ENCODE measurements around the gene SPTLC2. TPM values are rescaled to one million over a fixed set of nuclear protein-coding genes. Genes with fewer than 3 reads are reported as not detected.
"Not testable (repeated sequence)": the region's sequence is repeated elsewhere in the genome, so short reads cannot be mapped to it uniquely, and the experiment has no call there.

Gene SPTLC2
- total RNA-seq, 2 donors from 2014 or later: 4.9 to 11.7 TPM

DNA sequence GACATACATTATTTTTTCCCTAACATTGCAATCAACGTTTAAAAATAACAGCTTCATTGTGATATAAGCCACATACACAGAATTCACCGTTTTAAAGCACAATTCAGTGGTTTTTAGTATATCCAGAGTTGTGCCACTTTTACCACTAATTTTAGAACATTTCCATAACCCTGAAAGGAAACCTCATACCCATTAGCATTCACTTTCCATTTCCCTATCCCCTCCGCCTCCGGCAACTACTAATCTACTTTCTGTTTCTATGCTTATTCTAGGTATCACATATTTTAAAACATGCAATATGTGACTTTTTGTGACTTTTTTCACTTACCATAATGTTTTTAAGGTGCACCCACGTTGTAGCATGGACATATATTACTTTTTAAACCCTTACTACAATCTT lies 62.2 kb downstream of the SPTLC2 start:
- 59 to 78% methylated on average over 5 of the region's 5 CpGs for WGBS, 2 donors
- H3K4me3 ChIP-seq: no peak overlapping the region
- TF ChIP-seq, protein P1, sequence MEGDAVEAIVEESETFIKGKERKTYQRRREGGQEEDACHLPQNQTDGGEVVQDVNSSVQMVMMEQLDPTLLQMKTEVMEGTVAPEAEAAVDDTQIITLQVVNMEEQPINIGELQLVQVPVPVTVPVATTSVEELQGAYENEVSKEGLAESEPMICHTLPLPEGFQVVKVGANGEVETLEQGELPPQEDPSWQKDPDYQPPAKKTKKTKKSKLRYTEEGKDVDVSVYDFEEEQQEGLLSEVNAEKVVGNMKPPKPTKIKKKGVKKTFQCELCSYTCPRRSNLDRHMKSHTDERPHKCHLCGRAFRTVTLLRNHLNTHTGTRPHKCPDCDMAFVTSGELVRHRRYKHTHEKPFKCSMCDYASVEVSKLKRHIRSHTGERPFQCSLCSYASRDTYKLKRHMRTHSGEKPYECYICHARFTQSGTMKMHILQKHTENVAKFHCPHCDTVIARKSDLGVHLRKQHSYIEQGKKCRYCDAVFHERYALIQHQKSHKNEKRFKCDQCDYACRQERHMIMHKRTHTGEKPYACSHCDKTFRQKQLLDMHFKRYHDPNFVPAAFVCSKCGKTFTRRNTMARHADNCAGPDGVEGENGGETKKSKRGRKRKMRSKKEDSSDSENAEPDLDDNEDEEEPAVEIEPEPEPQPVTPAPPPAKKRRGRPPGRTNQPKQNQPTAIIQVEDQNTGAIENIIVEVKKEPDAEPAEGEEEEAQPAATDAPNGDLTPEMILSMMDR (IDR thresholded peaks at IDR 0.05): no peak
- no peak for TF ChIP-seq POLR2A (IDR thresholded peaks at IDR 0.05)
- H3K4me1 ChIP-seq: no peaks in the 10 kb centered on the region
- no peaks in the 10 kb centered on the region for H3K9me3 ChIP-seq
- peaks cover 0 to 10% of the 10 kb centered on the region in 2 donors for H3K36me3 ChIP-seq (replicated peaks in 1 of 2; ENCODE audit: insufficient read depth in 1 of 2, low read depth in 2 of 2)
- no peak for DNase-seq
- no peaks in the 10 kb centered on the region for H3K27me3 ChIP-seq
- intact Hi-C loops (cut with DNase I): no loop called here
- no peak for ATAC-seq
- no peak overlapping the region for H3K27ac ChIP-seq

DNA sequence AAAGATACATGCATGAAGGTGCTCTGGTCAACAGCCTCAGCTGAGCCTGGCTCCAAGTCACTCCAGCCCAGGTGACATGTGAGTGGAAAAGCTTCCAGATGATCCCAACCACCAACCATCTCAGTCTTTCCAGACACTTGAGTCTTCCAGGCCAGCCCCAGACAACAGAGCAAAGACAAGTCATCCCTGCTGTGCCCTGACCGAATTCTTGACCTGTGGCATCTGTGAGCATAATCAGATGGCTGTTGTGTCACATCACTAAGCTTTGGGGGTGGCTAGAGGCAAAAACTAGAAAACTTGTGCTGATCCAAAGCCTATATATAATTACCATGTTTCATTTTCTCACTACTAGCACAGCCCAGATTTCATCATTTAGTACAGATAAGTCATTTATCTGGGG lies 67.0 kb downstream of the SPTLC2 start:
- Histone ChIP-seq H3K36me3 (replicated peaks in 1 of 2; ENCODE audit: insufficient read depth in 1 of 2, low read depth in 2 of 2) (peaks cover 0 to 3% of the 10 kb centered on the region in 2 donors), H3K27ac (no peak overlapping the region), H3K27me3 (no peaks in the 10 kb centered on the region), H3K4me1 (no peaks in the 10 kb centered on the region), H3K4me3 (no peak overlapping the region), H3K9me3 (no peaks in the 10 kb centered on the region)
- intact Hi-C loops (cut with DNase I): no loop called here
- 86 to 100% methylated on average over 1 of the region's 1 CpG for WGBS, 2 donors
- TF ChIP-seq POLR2A (IDR thresholded peaks at IDR 0.05): no peak
- TF ChIP-seq, protein P1 (IDR thresholded peaks at IDR 0.05): no peak
- ATAC-seq (no peak), DNase-seq (no peak)

DNA sequence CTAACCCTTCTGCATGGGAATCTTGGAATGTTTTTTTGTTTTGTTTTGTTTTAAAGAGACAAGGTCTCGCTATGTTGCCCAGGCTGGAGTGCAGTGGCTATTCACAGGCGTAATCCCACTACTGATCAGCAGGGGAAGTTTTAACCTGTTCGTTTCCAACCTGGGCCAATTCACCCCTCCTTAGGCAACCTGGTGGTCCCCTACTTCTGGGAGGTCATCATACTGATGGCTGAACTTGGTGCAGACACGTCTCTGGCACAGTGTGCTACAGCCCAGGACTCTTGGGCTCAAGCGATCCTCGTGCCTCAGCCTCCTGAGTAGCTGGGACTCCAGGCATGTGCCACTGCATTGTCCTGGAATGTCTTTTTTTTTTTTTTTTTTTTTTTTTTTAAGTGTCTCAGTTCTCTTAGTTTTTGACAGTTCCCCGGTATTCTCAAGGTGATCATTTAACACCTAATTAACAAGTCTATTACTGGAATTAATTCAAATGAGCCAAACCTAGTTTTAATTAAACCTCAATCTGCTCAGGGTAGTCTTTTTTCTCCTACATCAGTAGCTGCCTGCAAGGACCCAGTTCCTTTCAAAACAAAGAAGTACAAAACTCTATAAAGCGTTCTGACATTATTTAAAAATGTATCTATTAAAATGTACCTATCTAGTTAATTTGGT lies 68.8 kb downstream of the SPTLC2 start:
- Histone ChIP-seq H3K4me3 (no peak overlapping the region), H3K27ac (no peak overlapping the region), H3K4me1 (peaks cover 1% of the 10 kb centered on the region), H3K36me3 (replicated peaks in 1 of 2; ENCODE audit: insufficient read depth in 1 of 2, low read depth in 2 of 2) (peaks cover 0 to 3% of the 10 kb centered on the region in 2 donors), H3K9me3 (no peaks in the 10 kb centered on the region), H3K27me3 (no peaks in the 10 kb centered on the region)
- WGBS, 2 donors: 77 to 83% methylated on average over 8 of the region's 8 CpGs
- TF ChIP-seq, protein P1 (IDR thresholded peaks at IDR 0.05): no peak
- no peak for TF ChIP-seq POLR2A (IDR thresholded peaks at IDR 0.05)
- DNase-seq (no peak), ATAC-seq (no peak)
- intact Hi-C loops (cut with DNase I): no loop called here

DNA sequence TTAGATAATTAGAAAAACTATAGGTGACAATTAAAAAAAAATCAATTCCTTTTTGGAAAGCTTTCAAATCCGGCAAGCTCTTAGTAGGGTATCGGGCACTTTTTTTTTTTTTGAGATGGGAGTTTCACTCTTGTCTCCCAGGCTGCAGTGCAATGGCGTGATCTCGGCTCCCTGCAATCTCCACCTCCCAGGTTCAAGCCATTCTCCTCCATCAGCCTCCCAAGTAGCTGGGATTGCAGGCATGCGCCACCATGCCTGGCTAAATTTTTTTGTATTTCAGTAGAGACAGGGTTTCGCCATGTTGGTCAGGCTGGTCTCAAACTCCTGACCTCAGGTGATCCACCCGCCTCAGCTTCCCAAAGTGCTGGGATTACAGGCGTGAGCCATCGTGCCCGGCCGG lies 71.3 kb downstream of the SPTLC2 start:
- H3K36me3 ChIP-seq (replicated peaks in 1 of 2; ENCODE audit: insufficient read depth in 1 of 2, low read depth in 2 of 2); intact Hi-C loops (cut with DNase I): not testable (repeated sequence)

DNA sequence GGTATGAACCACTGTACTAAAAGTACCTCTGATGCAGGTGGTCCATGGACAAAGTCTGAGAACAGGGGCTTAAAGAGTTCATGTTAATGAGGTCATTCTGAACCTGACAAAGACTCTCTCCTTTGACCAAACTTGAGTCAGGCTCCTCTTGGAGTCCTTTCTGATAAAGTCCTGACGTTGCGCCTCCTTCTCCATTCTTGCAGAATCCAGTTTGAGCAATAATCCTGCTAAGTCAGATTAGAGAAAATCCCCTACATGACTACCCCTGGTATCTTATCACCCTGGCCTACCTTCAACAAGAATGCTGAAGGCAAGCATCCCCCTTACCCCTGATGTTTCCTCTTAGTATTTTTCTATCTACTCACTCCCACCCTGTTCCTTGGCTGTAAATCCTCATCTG lies 71.9 kb downstream of the SPTLC2 start:
- no peak for ATAC-seq
- 85 to 87% methylated on average over 2 of the region's 2 CpGs for WGBS, 2 donors
- Histone ChIP-seq H3K27me3 (no peaks in the 10 kb centered on the region), H3K4me3 (no peak overlapping the region), H3K9me3 (no peaks in the 10 kb centered on the region), H3K27ac (no peak overlapping the region), H3K4me1 (peaks cover 4% of the 10 kb centered on the region), H3K36me3 (replicated peaks in 1 of 2; ENCODE audit: insufficient read depth in 1 of 2, low read depth in 2 of 2) (no peaks in the 10 kb centered on the region)
- no peak for TF ChIP-seq POLR2A (IDR thresholded peaks at IDR 0.05)
- TF ChIP-seq, protein P1 (IDR thresholded peaks at IDR 0.05): no peak
- intact Hi-C loops (cut with DNase I): no loop called here
- no peak for DNase-seq

More for the DNA sequence above, 71.3 kb downstream of the SPTLC2 start:
- H3K27me3 ChIP-seq, H3K27ac ChIP-seq, H3K9me3 ChIP-seq, H3K4me1 ChIP-seq, DNase-seq, H3K4me3 ChIP-seq, ATAC-seq: not testable (repeated sequence)
- 96 to 97% methylated on average over 11 of the region's 11 CpGs for WGBS, 2 donors

All from body of pancreas (tissue), 4 donors.